Measurements from ENCODE around the gene UQCR11.

The UQCR11 gene

DNA sequence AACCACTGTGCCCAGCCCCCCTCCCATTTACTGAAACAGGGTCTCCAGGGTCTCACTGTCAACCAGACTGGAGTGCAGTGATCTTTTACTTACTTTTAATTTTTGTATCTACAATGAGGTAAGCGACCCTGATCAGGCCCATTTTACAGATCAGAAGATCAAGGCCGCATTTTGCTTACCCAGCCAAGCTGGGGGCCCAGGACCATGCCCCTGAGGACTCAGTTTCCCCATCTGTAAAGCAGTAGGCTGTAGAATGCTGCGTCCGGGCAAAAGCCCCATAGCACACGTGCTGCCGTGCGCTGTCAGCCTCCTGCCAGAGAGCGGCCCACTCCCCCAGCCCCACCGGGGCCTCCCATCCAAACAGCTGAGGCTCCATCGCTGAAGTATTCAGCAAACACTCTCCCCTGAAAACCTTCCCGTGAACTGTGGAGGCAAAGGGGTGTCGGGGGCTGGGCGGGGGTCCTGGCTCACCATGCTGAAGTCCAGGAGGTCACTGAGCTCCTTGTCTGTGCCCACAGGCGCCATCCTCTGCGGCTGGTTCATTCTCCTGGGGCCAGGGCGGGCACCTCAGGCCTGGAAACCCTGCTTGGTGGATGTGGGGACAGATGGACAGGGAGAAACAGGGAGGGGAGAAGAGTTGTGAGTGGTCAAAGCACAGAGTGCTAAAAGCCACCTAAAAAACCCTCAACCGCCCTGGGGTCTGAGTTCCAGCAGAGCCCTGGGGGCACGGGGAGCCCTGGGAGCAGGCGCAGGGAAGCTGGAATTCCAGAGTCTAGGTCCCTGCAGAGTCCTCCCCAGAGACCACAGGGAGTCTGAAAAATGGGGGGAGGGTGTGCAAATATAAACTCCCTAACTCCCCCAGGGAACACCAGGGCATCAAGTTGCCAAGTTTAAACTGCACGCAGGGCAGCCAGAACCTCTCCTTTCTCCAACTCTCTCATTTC lies 44.7 kb upstream of the UQCR11 start:
- Histone ChIP-seq H3F3A (ENCODE audit: insufficient read depth, low read length) (peaks cover 36% of the 10 kb centered on the region), H2AFZ (ENCODE audit: low read length) (no peak overlapping the region), H3K36me3 (replicated peaks; ENCODE audit: insufficient read depth, low read length) (peaks cover 15% of the 10 kb centered on the region), H3K27ac (ENCODE audit: low read length) (peak overlapping the region; percentile 86; the same call in 1 of the 2 replicates), H3K9me3 (replicated peaks; ENCODE audit: insufficient read depth, low read length) (no peaks in the 10 kb centered on the region), H3K27me3 (replicated peaks; ENCODE audit: insufficient read depth, low read length) (no peaks in the 10 kb centered on the region), H3K9me2 (replicated peaks; ENCODE audit: insufficient read depth, low read length) (no peaks in the 10 kb centered on the region), H3K79me2 (ENCODE audit: low read length) (peaks cover 65% of the 10 kb centered on the region), H3K9ac (ENCODE audit: low read length) (peak overlapping the region; percentile 63; the same call in 1 of the 2 replicates), H3K4me1 (ENCODE audit: low read length) (peaks cover 22% of the 10 kb centered on the region), H3K4me2 (ENCODE audit: low read depth, low read length) (peak overlapping the region; percentile 79), H3K4me3 (ENCODE audit: low read length) (peak overlapping the region; percentile 70), H4K20me1 (ENCODE audit: insufficient read depth, low read length) (no peaks in the 10 kb centered on the region)
- DNase-seq: no peak
- TF ChIP-seq EZH2 (optimal IDR thresholded peaks at IDR 0.05; ENCODE audit: low read depth, low read length) (no peak), EZH2phosphoT487 (IDR thresholded peaks at IDR 0.05; ENCODE audit: low read length) (no peak)
- TF ChIP-seq, protein P1, sequence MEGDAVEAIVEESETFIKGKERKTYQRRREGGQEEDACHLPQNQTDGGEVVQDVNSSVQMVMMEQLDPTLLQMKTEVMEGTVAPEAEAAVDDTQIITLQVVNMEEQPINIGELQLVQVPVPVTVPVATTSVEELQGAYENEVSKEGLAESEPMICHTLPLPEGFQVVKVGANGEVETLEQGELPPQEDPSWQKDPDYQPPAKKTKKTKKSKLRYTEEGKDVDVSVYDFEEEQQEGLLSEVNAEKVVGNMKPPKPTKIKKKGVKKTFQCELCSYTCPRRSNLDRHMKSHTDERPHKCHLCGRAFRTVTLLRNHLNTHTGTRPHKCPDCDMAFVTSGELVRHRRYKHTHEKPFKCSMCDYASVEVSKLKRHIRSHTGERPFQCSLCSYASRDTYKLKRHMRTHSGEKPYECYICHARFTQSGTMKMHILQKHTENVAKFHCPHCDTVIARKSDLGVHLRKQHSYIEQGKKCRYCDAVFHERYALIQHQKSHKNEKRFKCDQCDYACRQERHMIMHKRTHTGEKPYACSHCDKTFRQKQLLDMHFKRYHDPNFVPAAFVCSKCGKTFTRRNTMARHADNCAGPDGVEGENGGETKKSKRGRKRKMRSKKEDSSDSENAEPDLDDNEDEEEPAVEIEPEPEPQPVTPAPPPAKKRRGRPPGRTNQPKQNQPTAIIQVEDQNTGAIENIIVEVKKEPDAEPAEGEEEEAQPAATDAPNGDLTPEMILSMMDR (IDR thresholded peaks at IDR 0.05; ENCODE audit: low read length): no peak

DNA sequence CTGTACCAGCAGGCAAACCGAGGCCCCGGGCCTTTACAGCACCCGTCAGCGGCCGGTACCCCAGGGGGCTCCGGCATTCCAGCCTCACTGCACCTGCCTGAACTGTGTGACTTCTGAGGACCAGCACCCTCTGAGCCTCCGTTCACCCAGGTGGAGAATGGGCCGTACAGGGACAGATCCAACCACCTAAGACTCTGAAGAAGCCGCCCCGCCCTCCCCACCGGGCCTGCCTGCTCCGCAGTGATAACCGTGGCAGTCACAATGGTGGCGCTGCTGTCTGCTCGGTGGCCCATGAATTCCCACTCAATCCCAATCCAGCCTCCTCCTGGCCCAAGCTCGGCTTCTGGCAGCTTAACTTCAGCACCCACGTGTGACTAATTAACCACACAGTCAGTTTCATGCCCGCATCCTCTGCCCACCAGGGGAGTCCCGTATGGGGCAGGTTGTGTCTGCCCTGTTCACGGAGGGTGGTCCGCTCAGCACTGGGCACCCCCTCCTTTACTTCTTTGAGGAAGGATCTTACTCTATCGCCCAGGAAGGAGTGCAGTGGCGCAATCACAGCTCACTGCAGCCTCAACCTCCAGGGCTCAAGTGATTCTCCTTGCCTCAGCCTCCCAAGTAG lies 43.8 kb upstream of the UQCR11 start:
- Histone ChIP-seq H2AFZ (ENCODE audit: low read length) (no peak overlapping the region), H3F3A (ENCODE audit: insufficient read depth, low read length) (peaks cover 36% of the 10 kb centered on the region), H3K4me1 (ENCODE audit: low read length) (peaks cover 22% of the 10 kb centered on the region), H3K9me3 (replicated peaks; ENCODE audit: insufficient read depth, low read length) (no peaks in the 10 kb centered on the region), H3K27me3 (replicated peaks; ENCODE audit: insufficient read depth, low read length) (no peaks in the 10 kb centered on the region), H4K20me1 (ENCODE audit: insufficient read depth, low read length) (no peaks in the 10 kb centered on the region), H3K9me2 (replicated peaks; ENCODE audit: insufficient read depth, low read length) (no peaks in the 10 kb centered on the region), H3K4me3 (ENCODE audit: low read length) (peak overlapping the region; percentile 70), H3K27ac (ENCODE audit: low read length) (peak overlapping the region; percentile 86), H3K4me2 (ENCODE audit: low read depth, low read length) (peak overlapping the region; percentile 79; the same call in 1 of the 2 replicates), H3K36me3 (replicated peaks; ENCODE audit: insufficient read depth, low read length) (peaks cover 18% of the 10 kb centered on the region), H3K79me2 (ENCODE audit: low read length) (peaks cover 75% of the 10 kb centered on the region), H3K9ac (ENCODE audit: low read length) (peak overlapping the region; percentile 63; the same call in 1 of the 2 replicates)
- peak; percentile 74 for DNase-seq
- TF ChIP-seq EZH2phosphoT487 (IDR thresholded peaks at IDR 0.05; ENCODE audit: low read length): no peak
- no peak for TF ChIP-seq EZH2 (optimal IDR thresholded peaks at IDR 0.05; ENCODE audit: low read depth, low read length)
- TF ChIP-seq, protein P1 (IDR thresholded peaks at IDR 0.05; ENCODE audit: low read length): peak; percentile 38

DNA sequence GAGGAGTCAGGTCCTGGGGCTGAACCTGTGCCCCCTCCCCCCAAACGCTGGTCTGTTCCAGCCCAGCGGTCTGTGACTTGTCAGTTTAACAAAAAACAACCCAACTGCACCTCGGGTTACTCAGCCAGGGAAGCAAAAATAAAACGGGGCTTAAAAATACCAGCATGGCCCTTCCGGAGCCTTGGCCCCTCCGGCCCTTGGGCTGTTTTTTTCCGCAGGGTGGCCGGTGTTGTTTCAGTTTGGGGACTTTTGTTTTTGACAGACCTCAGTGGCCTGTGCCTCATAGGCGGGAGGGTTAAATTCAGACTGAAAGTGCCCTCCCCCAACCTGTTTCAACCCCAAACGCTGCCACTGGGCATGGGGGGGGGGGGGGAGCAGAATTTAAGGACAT lies 43.2 kb upstream of the UQCR11 start:
- Histone ChIP-seq H3K4me1 (ENCODE audit: low read length) (peaks cover 22% of the 10 kb centered on the region), H3K9ac (ENCODE audit: low read length) (peak overlapping the region; percentile 63; the same call in 1 of the 2 replicates), H3F3A (ENCODE audit: insufficient read depth, low read length) (peaks cover 38% of the 10 kb centered on the region), H3K4me3 (ENCODE audit: low read length) (peak overlapping the region; percentile 25; the same call in 1 of the 2 replicates), H3K9me3 (replicated peaks; ENCODE audit: insufficient read depth, low read length) (no peaks in the 10 kb centered on the region), H2AFZ (ENCODE audit: low read length) (no peak overlapping the region), H3K27ac (ENCODE audit: low read length) (peak overlapping the region; percentile 86), H4K20me1 (ENCODE audit: insufficient read depth, low read length) (no peaks in the 10 kb centered on the region), H3K27me3 (replicated peaks; ENCODE audit: insufficient read depth, low read length) (no peaks in the 10 kb centered on the region), H3K36me3 (replicated peaks; ENCODE audit: insufficient read depth, low read length) (peaks cover 18% of the 10 kb centered on the region), H3K4me2 (ENCODE audit: low read depth, low read length) (peak overlapping the region; percentile 79), H3K9me2 (replicated peaks; ENCODE audit: insufficient read depth, low read length) (no peaks in the 10 kb centered on the region), H3K79me2 (ENCODE audit: low read length) (peaks cover 80% of the 10 kb centered on the region)
- no peak for TF ChIP-seq EZH2phosphoT487 (IDR thresholded peaks at IDR 0.05; ENCODE audit: low read length)
- TF ChIP-seq, protein P1 (IDR thresholded peaks at IDR 0.05; ENCODE audit: low read length): no peak
- TF ChIP-seq EZH2 (optimal IDR thresholded peaks at IDR 0.05; ENCODE audit: low read depth, low read length): no peak
- peak; percentile 86 for DNase-seq

All from MM.1S (cell line).